Occipital lobe (tissue), 2 donors: ENCODE results near the gene ZMYND8. TPM values are rescaled to one million over a fixed set of nuclear protein-coding genes. Genes with fewer than 3 reads are reported as not detected.
"Not testable (repeated sequence)": the region's sequence is repeated elsewhere in the genome, so short reads cannot be mapped to it uniquely, and the experiment has no call there.

ENCODE experiments used
- DNase-seq: peaks from one replicate; lab custom pipeline; 2025; lab: John Stamatoyannopoulos, UW
- total RNA-seq: library from RNA; depleted of rRNA; stranded (reverse); fragments of >200 nt; gene quantifications from one replicate; pipeline ENCODE4 v1.2.3, GENCODE V29; 2014

Gene ZMYND8
- 58.6 TPM for total RNA-seq

- DNase-seq, result peak; percentile 96
These were observed at the start of gene ZMYND8 for GRCh38 chr20:47356526-47357295. Gene ZMYND8, minus strand, starts transcription at chr20:47356699. Its CDS starts 29 bp downstream, at chr20:47356670.

GRCh38 chr20:47405775-47406325 lies 49.4 kb upstream of the ZMYND8 start:
- DNase-seq, result no peak

GRCh38 chr20:47400685-47401084 lies 44.2 kb upstream of the ZMYND8 start:
- DNase-seq, result no peak

DNA sequence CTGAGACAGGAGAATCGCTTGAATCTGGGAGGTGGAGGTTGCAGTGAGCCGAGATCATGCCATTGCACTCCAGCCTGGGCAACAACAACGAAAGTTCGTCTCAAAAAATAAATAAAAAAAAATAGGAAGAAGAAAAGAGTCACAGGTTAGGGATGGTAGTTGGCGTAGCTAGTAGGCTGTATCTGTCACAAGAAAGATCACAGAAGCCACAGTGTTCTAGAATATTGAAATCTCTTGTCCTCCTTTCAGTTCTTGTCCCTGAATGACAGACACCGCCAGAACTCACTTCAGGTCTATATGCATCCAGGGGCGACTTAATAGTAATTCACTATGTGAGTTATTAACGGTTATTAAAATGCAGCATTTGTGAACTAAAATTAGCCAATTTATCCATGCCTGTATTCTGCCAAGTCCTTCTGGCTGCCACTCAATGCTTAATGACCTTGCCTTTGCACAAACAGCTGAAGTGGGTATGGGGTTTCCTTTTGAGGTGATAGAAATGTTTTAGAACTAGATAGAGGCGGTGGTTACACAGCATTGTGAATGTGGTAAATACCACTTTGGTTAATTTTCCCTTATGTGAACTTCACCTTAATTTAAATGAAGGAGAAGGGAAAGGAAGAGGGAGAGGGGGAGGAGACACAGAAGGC lies 41.3 kb upstream of the ZMYND8 start:
- DNase-seq, result no peak

DNA sequence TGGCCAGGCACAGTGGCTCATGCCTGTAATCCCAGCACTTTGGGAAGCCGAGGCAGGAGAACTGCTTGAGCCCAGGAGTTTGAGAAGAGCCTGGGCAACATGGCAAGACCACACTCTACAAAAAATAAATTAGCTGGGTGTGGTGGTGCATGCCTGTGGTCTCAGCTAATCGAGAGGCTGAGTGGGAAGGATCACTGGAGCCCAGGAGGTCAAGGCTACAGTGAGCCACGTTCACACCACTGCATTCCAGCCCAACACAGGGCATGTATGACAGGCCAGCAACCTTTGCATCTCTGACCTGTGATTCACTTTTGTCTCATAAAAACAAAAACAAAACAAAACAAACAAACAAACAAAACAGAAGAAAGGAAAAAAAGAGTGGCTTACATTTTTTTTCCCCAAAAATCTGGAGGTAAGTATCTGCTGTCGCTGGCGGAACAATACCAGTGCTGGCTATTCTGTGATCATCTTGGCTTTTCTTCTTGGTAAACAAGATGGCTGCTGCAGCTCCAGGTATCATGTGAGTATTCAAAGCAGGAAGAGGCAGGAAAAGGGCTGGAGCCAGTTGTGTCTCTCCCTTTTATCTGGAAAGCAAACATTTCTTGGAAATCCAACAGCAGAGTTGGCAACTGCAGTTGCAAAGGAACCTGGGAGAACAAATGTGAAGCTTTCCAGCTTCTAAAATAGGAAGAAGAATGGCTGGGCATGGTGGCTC lies 40.4 kb upstream of the ZMYND8 start:
- no peak for DNase-seq

GRCh38 chr20:47393796-47394514 lies 37.5 kb upstream of the ZMYND8 start:
- DNase-seq, result not testable (repeated sequence)

- no peak for DNase-seq
These were observed 36.2 kb upstream of the ZMYND8 start for GRCh38 chr20:47392721-47393073.

DNA sequence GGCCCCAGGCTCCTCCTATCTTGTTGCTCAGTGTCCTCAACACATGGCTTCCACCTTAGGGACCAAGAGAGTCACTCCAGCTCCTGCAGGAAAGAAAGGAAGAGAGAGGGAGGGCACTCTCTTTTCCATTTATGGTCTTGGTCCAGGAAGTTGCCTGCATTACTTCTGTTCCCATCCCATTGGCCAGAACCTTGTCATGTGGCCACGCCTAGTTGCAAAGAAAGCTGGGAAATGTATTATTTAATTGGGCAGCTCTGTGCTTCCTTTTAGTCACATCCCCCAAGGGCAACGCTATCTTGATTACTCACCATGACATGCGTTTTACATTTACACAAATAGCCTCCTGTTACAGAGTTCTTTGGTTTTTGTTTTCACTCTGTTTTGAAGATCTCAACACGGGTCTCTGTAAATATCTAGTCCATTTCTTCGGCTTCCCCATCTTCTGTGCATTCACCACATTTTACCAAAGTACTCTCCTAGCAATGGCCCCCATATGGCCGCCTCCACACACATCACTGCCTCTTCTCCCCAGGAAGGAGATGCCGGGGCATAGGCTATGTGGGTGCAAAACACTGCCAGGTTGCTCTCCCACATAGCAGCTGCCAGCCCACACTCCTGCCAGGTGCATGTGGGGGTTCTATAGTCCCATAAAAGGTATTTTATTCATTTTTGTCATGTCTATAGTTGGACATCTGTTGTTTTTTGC lies 35.7 kb upstream of the ZMYND8 start:
- DNase-seq, result peak; percentile 17

DNA sequence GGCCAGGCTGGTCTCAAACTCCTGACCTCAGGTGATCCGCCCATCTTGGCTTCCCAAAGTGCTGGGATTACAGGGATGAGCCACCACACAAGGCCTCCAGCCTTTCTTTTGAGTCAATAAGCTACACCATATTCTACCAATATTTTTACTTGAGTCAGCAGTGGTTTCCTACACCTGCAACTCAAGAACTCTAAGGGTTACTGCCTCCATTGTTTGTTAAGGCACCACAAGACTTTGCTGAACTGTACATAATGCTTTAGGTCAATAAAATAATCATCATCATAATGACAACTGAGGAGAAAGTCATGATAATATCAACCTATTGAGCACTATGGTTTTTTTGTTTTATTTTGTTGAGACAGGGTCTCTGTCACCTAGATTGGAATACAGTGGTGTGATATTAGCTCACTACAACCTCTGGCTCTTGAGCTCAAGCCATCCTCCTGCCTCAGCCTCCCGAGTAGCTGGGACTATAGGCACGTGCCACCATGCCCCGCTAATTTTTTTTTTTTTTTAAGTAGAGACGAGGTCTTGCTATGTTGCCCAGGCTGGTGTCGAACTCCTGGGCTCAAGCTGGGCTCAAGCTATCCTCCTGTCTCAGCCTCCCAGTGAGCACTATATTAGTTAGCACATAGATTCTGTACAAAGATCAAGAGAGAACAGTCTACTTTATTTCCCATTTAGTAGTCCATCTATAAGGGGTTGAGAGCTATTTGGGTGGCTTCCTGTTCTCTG lies 34.9 kb upstream of the ZMYND8 start:
- DNase-seq, result no peak

DNA sequence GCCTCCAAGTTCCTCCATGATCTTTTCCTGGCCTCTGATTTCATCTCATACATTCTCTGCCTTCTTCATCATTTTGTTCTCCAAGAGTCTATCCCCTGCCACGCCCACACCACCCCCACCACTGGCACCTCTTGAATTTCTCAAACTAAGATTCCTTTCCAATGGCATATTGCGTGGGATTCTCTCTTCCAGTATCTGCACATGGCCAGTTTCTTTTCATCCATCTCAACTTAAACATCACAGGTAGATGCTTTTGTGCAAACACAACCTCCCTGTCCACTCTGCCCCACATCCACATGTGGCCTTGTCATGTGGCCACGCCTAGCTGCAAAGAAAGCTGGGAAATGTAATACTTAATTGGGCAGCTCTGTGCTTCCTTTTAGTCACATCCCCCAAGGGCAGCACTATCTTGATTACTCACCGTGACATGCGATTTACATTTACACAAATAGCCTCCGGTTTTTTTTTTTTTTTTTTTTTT lies 33.4 kb upstream of the ZMYND8 start:
- peak; percentile 10 for DNase-seq

- not testable (repeated sequence) for DNase-seq
These were observed 29.5 kb upstream of the ZMYND8 start for GRCh38 chr20:47385968-47386367.

DNA sequence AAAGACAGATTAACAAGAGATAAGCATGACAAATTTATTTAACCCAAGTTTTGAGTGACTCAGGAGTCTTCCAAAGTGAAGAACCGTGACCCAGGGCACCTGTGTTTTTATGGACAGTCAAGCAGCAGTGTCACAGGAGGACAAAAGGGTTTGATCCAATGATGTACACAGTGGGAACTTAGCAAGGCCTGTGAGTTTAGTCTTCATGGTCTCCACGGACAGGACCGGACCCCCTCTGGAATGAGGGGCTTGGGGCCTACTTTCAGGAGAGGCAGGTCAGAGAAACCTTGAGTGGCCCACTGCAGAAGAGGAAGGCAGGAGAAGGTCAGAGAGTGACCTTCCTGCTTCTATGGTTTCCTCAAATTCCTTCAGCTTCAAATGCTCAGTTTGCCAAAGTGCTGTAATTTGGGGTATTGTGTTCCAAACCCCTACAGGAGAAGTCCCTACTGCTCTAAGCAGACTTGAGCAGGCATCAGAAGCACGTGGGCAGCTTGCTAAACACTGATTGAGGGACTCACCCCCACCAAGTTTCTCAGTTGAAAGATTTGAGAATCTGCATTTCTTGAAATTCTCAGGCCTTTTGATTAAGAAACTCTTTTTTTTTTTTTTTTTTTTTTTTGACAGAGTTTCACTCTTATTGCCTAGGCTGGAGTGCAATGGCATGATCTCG lies 26.4 kb upstream of the ZMYND8 start:
- no peak for DNase-seq

DNA sequence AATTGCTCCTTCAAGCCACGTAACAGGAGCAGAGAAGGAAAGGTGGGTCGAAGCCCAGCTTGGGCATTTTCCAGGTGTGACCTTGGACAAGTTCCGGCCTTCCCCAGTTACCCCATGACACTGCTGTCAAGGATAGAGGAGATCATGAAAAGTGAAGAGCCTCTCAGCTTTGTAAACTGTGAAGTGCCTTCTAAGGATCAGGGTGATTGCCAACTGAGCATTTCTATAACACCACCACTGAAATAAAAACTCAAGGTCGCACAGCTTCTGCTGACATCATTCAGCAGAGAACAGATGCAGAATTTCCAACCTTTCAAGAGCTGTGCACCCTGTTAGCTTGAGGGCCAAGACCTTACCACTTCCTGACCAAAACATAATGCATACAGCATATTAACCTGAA lies 24.0 kb upstream of the ZMYND8 start:
- DNase-seq, result no peak

DNA sequence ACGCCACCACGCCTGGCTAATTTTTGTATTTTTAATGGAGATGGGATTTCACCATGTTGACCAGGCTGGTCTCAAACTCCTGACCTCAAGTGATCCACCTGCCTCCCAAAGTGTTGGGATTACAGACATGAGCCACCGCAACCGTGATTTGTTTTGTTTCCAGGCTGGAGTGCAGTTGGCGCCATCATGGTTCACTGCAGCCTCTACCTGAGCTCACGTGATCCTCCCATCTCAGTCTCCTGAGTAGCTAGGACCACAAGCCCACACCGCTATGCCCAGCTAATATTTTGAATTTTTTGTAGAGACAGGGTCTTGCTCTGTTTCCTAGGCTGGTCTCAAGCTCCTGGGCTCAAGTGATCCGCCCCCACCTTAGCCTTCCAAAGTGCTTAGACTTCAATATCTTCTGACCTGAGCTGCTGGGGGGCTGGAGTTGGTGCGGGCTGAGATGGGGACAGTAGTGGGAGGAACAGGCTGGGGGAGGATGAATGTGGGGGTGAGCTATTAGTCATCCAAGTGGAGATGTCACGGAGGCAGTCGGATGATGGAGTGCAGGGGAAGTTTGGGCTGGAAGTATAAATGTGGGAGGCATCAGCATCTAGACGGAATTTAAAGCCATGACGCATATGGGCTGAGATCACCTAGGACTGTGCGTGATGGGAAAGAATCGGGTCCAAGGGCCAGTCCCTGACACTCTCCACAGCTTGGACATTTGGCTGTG lies 23.1 kb upstream of the ZMYND8 start:
- DNase-seq, result peak; percentile 7

DNA sequence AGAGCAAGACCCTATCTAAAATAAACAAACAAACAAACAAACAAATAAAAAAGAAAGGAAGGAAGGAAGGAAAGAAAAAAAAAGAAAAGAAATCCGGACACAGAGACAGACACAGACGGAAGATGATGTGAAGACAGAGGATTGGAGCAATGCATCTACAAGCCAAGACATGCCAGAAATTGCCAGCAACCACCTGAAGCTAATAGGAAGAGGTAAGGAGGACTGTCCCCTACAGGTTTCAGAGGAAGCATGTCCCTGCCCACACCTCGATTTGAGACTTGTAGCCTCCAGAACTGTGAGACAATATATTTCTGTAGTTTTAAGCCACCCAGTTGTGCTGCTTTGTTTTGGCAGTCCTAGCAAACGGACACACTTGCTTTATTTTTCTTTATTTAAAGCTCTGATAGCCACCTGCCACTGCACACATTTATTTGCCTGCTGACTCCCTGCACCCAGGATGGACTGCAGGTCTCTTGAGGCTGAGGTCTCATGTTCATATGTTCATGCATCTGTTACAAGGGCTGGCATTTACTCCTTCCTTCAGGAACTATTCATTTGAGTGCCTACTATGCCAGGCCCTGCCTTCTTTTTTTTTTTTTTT lies 20.7 kb upstream of the ZMYND8 start:
- DNase-seq, result no peak

DNA sequence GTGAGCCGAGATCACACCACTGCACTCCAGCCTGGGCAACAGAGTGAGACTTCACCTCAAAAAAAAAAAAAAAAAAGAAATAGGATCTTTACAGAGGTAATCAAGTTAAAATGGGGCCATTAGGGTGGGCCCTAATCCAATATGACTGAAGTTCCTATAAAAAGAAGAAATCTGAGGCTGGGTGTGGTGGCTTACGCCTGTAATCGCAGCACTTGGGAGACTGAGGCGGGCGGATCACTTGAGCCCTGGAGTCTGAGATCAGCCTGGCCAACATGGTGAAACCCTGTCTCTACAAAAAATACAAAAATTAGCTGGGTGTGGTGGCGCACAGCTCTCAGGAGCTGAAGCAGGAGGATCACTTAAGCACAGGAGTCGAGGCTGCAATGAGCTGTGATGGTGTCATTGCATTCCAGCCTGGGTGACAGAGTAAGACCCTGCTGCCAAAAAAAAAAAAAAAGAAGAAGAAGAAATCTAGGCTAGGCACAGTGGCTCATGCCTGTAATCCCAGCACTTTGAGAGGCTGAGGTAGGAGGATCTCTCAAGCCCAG lies 19.7 kb upstream of the ZMYND8 start:
- not testable (repeated sequence) for DNase-seq

- not testable (repeated sequence) for DNase-seq
These were observed 17.6 kb upstream of the ZMYND8 start for GRCh38 chr20:47374121-47374520.

GRCh38 chr20:47373206-47373733 lies 16.8 kb upstream of the ZMYND8 start:
- no peak for DNase-seq
